ENCODE data around the gene APEH.
"Not testable (repeated sequence)": the region's sequence is repeated elsewhere in the genome, so short reads cannot be mapped to it uniquely, and the experiment has no call there.

The APEH gene

DNA sequence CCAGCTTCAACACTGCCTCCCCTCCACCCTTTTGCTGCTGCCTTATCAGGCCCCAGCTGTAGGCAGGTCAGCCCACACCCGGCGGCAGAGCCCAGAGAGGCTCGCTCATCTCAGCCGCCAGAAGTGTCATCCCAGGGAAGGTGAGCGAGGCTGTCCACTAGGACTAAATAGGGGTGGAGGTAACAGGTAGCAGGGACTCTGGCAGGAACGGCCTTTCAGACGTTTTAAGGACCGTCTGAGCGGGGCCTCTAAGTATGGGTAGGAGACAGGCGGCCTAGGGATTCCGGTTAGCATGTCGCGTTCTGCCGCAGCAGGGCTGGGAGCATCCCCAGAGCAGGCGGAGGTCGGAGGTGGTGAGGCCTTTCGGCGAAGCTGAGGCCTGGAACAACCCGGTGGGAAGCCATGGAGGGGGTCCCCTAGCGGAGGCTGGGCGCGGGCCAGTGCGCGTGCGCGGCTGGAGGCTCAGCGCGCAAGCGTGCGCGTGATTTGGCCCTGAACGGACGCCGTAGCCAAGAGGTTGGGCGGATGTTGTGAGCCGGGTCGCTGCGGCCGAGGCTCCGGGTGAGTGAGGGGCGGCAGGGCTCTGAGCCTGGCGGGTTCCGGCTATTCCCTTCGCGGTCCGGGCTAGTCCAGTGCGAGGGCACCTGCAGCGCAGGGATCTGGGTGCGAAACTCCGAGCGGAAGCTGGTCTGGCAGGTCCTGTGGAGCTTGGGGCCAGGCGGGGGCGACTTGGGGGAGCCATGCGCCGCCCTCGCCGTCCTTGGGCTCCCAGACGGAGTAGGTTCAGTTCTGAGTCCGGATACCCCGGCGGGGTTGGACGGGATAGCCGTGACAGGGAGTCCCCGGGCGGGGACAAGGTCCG lies 15.1 kb downstream of the APEH start, which contains the start of the genes MST1 and RNF123:
Gene MST1, minus strand, starts transcription at position 429 of the 862 bp plus-strand sequence. CDS start 783 bp downstream, outside the sequence.
Gene RNF123, plus strand, starts transcription at position 512 of the 862 bp plus-strand sequence. CDS start 1,609 bp downstream, outside the sequence.
- DNase-seq = peak; percentile 90

DNA sequence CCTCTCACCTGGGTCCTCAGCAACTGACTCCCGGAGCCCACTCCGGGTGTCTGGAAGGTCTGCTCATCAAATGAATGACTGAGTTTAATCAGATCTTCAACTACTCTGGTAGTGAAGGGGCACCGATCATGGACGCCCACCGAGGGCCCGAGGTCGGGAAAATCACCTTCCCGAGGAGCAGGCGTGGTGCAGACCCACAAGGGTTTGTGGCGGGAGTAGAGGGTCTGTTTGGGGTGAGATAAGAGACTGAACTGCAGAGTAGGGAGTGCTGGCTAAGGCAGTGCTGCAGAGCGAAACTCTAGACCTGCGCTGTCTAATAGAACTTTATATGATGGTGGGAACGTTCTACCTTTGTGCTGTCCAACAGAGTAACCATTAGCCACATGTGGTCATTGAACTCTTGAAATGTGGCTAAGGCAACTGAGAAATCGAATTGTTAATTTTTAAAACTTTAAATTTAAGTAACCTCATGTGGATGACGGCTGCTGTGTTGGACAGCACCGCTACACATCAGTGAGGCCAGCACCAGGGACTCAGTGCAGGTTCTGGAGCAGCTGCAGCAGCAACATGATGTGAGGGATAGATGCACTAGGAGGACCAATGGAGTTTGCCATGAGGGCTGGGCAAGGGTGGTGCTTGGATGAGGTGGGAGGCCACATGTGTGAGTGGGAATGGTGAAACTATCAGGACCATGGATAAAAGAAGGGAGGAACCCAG lies 15.9 kb downstream of the APEH start:
- DNase-seq = not testable (repeated sequence)

DNA sequence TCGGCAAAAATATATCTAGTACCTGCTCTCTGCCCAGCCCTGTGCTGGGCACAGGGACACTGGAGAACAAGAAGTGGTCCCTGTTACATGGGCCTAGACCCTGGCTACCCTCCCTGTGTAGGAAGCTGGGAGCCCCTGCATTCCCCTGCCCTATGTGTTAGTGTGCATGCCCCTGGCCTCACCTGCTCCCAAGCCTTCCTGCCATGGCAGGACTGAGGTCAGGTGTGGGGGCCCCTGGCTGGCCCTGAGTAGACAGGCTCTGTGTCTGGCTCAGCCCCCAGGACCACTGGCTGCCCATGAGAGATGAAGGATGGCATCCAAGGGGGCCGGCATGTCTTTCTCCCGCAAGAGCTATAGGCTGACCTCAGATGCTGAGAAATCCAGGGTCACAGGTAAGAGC lies 16.7 kb downstream of the APEH start:
- not testable (repeated sequence) for DNase-seq

DNA sequence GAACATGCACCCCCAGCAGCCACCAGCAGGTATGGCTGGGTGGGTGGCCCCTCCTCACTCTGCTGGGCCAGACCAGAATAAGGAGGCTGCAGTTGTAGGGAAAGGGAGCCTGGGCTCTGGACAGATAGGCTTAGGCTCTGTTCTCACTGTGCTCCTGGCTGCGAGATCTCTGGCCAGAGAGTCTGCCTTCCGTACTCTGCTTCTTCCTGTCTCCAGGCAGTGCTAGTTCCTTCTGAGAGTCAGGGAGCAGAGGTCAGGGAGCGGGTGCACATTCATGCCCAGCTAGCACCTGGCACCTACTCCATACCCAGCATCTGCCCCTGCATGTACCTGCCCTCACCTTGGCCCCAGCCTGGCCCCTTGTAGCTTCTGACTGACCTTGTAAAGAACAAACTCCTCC lies 17.3 kb downstream of the APEH start:
- DNase-seq = not testable (repeated sequence)

DNA sequence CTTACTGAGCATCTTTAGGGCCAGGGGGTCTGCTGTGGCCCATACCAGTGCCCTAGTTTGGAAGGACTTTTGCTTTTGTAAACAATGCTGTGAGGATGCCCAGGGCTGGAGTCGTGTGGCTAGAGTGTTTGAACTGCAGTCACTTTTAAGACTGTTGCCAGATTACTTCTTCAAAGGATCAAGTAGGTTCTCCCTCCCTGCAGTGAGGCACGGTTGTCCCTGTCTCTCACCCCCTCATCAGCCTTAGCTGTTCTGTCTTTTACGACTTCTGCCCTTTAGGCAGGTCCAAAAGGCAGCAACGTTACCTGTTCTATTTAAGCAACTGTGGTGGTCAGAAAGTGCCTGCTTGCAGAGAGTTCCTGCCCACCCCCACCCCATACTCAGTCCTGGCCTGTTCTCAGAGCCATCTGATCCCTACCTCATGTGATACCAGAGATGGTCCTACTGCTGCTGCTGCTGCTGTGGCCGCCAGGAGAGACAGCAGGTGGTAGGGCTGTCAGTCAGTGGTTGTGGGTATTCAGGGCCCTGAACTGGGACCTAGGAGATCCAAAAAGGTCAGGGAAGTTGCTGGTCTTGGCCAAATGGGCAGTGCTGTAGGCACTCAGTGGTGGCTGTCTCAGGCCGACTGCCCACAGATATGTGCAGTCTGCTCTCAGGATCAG lies 20.4 kb downstream of the APEH start:
- not testable (repeated sequence) for DNase-seq

DNA sequence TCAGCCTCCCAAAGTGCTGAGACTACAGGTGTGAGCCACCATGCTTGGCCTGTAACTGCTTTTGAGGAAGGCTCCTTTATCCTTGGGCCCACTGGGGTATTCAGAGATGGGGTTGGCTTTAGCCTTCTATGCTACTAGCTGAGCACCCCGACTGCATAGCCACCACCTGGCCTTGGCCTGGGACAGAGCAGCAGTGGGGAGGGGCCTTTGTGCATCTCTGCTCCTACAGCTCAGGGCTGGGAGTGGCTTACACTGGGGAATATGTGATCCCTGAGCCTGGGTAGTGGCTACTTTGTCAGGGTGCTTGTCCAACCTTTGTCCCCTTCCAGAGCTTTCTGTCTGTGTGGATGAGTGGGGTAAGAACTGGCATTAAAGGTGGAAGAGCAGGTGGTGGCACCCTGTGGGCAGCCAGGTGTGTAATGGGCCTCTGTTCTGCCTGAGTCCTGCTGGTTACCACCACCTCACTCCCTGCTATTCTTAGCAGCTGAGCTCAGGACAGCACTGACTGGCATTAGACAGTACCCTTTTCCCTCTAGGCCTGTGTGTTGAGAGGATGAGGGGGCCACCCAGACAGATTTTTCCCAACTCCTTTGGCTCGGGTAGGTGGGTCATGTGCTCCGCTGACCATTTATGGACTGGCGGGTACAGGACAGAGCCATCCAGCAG lies 21.3 kb downstream of the APEH start:
- DNase-seq = not testable (repeated sequence)

DNA sequence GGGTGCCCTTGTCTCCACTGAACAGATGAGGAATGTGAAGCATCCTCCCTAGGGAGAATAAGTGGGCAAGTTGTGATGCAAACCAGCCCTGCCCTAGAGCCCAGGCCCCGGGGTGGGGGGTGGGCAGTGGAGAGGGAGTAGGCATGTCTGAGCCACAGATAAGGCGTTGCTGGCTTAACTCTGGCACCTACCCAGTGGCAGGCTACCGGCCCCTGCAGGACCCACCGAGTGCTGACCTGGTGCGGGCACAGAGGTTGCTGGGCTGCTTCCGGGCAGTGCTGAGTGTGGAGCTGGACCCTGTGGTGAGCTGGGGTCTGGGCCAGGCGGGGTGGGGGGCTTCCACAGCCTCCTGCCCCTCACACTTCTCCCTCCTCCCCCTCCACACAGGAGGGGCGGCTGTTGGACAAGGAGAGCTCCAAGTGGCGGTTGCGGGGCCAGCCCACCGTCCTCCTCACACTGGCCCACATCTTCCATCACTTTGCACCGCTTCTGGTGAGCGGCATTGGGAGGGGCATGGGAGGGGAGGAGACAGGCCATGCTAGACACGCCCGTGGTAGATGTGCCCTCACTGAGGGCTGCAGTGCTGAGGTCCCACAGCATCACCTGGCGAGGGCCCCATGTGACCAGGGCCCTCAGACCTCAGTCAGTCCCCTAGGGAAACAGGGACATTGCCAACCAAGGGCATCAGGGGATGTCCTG lies 25.3 kb downstream of the APEH start:
- no peak for DNase-seq

DNA sequence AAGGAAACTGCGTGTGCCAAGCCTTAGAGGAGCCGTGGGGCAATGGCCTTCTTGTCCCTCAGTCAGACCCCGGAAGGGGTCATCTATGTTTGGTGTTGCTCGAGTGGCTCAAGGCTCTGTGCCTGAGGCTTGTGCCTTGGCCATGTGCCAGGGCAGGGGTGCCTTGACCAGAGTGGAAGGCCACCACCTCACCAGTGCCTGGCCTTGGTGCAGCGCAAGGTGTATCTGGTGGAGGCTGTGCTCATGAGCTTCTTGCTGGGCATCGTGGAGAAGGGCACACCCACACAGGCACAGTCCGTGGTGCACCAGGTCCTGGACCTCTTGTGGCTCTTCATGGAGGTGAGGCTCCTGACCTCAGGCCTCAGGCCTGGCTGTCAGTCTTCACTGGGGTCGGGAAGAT lies 25.9 kb downstream of the APEH start:
- DNase-seq = no peak

DNA sequence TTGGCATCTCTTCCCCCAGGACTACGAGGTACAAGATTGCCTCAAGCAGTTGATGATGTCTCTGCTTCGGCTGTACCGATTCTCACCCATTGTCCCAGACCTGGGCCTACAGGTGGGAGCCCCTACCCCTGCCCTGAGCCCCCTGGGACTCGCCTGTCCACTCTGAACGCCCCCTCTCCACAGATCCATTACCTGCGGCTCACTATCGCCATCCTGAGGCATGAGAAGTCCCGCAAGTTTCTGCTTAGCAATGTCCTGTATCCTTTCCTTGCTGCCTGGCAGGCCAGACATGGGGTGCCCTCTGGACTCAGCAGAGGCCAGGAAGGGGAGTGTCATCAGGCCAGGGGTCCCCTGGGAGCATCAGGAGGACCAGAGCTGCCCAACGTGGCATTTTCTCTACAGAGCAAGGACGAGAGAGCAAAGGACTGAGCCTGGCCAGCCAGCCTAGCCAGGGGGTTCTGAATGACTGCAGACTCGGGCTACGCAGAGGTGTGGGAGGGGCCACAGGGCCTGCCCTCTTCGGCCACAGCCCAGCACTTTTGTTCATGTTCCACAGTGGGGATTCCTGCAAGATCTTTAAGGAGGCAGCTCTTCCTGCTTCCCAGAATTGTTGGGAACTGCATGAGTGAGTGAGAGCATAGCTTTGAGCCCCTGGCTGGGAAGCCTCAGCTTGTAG lies 26.4 kb downstream of the APEH start:
- no peak for DNase-seq

DNA sequence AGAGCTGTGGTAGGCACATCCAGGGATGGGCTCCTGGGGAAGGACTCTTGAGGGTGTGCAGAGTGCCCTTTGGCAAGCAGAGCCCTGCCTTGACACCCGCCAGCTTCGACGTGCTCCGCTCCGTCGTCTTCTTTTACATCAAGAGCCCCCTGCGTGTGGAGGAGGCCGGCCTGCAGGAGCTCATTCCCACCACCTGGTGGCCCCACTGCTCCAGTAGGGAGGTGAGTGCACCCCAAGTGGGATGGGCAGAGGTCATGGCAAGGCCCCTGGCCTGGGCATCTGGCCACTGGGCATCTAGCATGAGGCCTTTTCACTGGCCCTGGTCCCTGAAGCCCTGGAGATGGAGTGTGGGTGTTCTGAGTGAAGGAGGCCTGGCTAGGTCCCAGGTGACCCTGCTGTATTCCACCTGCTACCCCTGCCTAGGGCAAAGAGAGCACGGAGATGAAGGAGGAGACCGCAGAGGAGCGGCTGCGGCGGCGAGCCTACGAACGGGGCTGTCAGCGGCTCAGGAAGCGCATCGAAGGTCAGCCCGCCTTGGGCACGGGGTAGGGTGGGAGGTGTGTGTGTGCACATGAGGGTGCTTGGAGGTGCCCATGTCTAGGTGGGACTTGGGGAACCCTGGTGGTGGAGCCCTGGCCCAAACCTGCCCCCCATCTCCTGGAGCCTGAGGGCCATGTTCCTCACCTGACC lies 27.4 kb downstream of the APEH start:
- DNase-seq = no peak

DNA sequence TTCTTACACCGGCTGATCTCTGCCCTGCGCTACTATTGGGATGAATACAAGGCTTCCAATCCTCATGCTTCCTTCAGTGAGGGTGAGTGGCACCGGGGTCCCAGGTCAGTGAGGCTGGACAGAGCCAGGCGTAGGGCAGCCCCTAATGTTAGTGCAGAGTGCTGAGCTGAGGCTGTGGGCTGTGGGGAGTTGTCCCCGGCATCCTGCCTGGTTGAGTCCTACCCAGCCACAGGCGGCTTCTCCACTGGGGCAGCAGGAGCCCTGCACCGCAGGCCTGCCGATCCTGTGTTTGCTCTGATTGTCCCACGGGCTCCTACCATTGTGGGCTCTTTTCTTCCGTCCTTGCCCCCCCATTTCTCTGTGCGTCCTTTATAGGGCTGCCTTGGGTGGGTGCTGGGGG lies 28.5 kb downstream of the APEH start:
- no peak for DNase-seq

DNA sequence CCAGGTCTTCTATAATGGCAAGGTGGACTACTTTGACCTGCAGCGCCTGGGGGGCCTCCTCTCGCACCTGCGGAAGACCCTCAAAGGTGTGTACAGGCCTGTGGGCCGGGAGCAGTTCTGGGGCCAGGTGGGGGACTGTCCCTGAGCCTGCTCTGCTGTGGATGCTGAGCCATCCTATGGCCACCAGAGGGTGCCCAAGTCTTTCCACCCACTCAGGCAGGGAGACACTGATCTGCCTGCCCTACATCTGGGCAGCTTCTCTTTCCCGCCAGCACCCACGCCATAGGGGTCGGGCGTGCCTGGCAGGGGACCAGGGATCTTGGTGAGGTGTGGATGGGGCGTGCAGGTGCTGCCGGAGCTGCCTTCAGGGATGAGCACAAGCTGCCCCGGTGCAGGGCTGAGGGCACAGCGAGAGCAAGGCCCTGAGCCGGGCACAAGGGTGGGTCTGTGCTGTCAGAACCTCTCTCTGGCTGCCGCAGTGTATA lies 29.3 kb downstream of the APEH start:
- DNase-seq = peak; percentile 37

DNA sequence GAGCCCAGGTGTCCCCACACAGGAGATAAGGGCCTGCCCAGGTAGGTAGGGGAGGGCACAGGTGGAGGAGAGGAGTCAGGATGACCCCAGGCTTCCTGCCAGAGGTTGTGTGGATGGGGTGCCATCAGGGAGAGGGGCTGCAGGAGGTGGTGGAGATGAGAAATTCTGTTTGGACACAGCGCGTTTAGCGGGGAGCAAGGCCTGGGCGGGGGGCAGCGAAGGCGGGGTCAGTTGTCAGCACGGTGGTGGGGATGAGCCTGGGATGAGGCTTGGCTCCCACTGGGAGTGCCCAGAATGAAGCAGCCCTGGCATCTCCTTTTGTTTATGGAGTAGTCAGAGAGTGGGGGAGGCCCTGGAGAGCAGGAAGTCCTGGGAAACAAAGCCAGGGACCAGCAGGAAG lies 29.8 kb downstream of the APEH start:
- DNase-seq = no peak

DNA sequence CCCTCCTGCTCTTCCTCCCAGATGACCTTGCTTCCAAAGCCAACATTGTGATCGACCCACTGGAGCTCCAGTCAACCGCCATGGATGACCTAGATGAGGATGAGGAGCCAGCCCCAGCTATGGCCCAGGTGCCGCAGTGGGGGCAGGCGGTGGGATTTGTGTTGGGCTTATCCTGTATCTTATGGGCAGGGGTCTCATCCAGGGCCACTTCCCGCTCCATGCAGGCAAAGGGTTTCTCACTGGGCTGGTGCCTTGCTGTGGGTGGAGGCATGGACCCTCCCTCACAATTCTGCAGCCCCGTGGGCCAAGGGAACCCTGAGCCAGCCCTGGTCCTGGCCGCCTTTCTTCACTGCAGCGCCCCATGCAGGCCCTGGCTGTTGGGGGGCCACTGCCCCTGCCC lies 30.5 kb downstream of the APEH start:
- DNase-seq = no peak

DNA sequence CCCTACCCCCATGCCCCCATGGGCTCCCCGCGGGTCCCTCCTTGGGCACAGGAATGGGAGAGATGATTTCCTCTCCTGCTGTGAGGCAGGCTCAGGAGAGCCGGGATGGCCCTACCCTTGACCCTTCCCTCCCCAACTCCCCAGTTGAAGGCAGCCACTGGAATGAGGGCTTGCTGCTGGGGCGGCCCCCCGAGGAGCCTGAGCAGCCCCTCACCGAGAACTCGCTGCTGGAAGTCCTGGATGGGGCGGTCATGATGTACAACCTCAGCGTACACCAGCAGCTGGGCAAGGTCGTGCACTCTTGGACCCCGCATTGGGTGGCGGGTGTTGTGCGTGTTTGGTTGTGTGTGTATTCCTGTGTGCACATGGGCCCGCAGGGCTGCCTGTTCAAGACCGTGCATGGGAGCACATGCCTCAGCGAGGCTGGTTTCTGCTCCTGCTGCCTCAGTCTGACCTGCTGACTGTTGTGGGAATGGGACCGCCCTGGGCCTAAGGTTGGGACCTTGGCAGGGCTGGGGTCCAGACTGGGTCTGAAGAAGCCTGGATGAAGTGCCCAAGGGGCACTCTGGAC lies 31.3 kb downstream of the APEH start:
- no peak for DNase-seq

DNA sequence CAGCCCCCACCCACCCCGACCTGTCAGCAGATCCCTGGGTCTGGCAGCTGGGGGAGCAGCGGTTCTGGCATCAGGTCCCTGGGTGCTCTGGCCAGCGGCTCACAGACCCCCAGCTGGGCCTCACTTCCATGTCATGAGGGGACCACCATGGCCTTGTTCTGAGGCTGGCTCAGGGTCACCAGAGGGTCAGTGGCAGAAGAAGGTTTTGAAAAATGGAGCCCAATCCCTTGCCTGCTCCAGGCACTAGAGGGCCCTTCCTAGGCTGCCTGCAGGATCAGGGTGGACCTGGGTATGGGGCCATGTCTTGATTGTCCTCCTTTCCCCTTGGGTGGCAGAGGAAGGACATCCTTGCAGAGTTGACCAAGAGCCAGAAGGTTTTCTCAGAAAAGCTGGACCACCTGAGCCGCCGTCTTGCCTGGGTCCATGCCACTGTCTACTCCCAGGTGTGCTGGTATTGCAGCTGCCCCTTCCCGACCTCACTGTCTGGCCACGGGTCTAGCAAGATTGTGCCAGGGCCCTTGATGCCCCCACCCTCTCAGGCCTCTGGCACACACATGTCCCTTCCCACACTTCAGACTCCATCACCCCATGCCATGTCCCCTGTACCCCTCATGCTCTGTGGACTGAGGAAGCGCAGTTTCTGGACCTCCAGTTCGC lies 32.4 kb downstream of the APEH start:
- no peak for DNase-seq

DNA sequence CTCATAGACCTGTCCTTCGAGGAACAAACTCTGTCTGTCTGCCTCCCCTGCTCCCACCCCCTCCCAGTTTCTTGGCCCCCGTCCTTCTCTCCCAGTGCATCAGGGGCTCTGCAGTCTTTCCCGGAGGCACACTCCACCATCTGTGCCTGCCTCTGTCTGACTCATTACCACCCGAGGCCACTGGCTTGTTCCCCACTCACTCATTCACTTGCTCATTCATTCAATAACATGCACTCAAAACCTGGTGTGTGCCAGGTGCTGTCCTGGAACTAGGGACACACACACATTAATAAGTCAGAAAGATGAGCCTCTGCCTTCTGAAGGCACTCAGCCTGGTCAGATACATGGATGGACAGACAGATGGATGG lies 32.9 kb downstream of the APEH start:
- DNase-seq = no peak

DNA sequence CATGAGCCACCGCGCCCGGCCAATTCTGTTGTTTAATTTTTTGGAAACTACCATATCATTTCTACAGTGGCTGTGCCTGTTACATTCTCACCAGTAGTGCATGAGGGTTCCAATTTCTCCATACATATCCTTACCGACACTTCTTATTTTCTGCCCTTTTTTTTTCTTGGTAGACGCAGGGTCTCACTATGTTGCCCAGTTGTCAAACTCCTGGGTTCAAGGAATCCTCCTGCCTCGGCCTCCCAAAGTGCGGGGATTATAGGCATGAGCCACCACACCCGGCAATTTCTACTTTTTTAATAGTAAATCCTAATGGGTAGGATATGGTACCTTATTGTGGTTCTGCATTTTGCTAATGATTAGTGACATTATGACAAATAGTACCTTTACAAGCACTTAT lies 35.7 kb downstream of the APEH start:
- no peak for DNase-seq

DNA sequence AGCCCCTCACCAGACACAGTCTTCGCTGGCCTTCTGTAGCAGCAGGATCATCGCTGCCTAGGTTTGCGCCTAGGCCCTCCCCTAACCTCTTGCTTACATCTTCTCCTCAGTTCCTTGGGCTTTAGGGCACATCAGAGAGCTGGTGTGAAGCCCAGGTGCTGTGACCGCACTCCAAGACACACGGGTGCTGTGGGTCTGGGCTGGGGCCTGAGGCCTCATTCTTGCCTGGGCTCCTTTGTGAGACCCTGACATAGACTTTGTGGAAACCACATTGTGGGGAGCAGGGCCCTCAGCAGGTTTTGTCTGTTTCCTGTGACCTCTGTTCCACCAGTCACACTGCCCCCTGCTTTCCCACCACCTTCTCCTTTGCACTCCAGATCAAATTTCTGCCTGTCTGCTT lies 37.3 kb downstream of the APEH start:
- DNase-seq = no peak

DNA sequence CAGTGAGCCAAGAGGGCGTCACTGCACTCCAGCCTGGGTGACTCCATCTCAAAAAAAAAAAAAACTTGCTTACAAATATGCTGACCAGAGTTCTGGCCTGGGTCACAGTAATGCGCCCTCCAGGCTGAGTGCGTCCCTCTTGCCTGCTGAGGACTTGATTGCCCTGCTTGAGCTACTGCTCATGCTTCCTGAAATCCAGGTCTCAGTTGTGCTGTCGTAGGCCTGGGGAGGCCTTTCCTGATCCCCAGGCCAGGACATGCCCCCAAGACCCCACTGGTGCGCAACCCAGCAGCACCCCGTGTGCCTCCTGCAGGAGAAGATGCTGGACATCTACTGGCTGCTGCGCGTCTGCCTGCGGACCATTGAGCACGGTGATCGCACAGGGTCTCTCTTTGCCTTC lies 38.0 kb downstream of the APEH start:
- no peak for DNase-seq
